T-helper 1 cell treated with Interleukin-12 subunit alpha and Interleukin-12 subunit beta and Interleukin-4 antibody, amounts not matched to agents 30 μg/mL and 1 μg/mL, for 36 hours (primary cell): ENCODE data around the gene BMP2.

Experiments used
- H3K27ac Mint-ChIP-seq: one replicate; pipeline ENCODE4 v1.8.0; 2021; ENCODE audit warnings: mild to moderate bottlenecking, mixed read lengths
- H3K27me3 Mint-ChIP-seq: one replicate; pipeline ENCODE4 v1.8.0; 2021; ENCODE audit warnings: low read depth, mixed read lengths
- H3K36me3 Mint-ChIP-seq: one replicate; pipeline ENCODE4 v1.8.0; 2021; ENCODE audit warnings: low read depth, mixed read lengths
- H3K4me1 Mint-ChIP-seq: one replicate; pipeline ENCODE4 v1.8.0; 2021; ENCODE audit warnings: low read depth, mixed read lengths
- H3K4me3 Mint-ChIP-seq: one replicate; pipeline ENCODE4 v1.8.0; 2021; ENCODE audit warnings: mild to moderate bottlenecking, moderate library complexity, mixed read lengths
- H3K9me3 Mint-ChIP-seq: one replicate; pipeline ENCODE4 v1.8.0; 2021; ENCODE audit warnings: mixed read lengths

Gene BMP2

DNA sequence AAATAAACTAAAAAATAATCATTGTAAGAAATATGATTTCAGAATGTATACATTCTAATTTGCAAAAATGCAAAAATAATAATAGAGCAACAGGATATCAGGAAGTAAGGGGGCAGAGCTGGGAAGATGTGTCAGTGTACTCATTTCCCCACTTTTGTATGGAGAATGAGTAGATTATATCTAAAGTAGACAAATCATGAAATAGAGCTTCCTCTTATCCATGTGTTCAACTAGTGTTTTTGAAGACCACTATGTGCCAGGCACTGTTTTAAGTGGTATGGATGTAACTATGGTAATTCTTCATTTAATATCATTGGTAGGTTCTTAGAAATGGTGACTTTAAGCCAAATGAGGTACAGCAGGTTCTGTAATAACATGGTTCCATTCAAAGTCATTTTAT, 17.0 kb upstream of the BMP2 start:
- no peaks in the 10 kb centered on the region for H3K4me1 Mint-ChIP-seq
- H3K27ac Mint-ChIP-seq: no peak overlapping the region
- no peaks in the 10 kb centered on the region for H3K9me3 Mint-ChIP-seq
- no peaks in the 10 kb centered on the region for H3K27me3 Mint-ChIP-seq
- H3K4me3 Mint-ChIP-seq: no peak overlapping the region
- H3K36me3 Mint-ChIP-seq: no peaks in the 10 kb centered on the region

DNA sequence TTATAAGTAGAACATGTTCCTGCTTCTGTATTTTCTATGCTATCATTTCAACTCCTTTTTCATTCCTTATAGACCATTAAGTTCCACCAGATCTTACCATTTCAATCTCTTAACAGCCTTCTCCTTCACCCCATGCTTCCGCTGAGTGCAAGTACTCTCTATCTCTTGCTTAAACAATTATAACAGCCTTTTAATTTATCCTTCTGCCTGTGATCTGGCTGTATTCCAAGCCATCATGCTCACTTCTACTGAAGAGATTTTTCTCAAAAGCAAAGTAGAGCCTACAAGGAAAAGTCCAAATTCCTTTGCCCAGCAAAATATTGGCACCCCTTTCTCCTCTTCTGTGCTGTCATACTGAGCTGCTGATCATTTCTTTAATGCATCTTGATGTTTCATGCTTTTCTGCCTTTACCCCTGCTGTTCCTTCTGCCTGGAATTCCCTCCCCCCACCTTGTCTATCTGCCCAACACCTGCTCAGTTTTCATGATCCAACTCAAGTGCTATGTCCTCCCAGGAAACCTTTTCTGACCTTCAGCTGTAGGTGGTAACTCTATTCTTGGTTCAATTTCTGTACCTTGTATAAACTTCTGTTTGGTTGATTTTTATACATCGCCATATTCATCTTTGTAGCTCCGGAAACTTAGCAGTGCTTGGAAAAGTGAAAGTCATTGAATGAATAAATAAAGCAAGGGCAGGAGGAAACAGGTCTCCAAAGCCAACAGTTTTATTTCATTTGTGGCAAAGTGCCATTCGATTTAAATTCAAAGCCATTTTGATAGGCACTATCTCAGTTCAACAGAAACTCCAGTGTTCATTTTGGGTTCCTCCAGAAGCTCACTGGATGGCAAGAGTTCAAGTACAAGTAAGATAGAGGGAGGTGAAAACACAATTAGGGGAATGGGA, 10.5 kb upstream of the BMP2 start:
- H3K27ac Mint-ChIP-seq: no peak overlapping the region
- H3K4me1 Mint-ChIP-seq: no peaks in the 10 kb centered on the region
- no peaks in the 10 kb centered on the region for H3K27me3 Mint-ChIP-seq

DNA sequence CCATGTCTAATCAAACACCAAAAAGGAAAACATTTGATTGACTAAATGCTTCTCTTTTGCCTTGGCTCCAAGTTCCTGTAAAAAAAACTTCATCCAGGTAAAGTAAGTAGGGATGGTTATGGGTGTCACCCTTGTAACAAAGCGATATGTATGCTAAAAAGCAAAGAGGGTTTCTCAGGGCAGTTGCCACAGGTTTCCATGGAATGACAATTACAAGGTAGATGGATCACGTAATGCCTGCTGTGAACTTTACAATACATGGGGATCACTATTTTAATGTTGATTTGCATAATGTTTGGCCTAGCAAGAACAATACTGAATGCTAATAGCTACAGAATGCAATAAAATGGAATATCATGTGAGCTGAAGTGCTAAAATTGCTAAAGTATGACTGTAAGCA, 2.9 kb upstream of the BMP2 start:
- Mint-ChIP-seq H3K27ac (no peak overlapping the region), H3K36me3 (no peaks in the 10 kb centered on the region), H3K4me3 (no peak overlapping the region), H3K9me3 (no peaks in the 10 kb centered on the region), H3K4me1 (peaks cover 3% of the 10 kb centered on the region), H3K27me3 (peaks cover 28% of the 10 kb centered on the region)

More for the DNA sequence above, 10.5 kb upstream of the BMP2 start:
- Mint-ChIP-seq H3K9me3 (no peaks in the 10 kb centered on the region), H3K36me3 (no peaks in the 10 kb centered on the region), H3K4me3 (no peak overlapping the region)

DNA sequence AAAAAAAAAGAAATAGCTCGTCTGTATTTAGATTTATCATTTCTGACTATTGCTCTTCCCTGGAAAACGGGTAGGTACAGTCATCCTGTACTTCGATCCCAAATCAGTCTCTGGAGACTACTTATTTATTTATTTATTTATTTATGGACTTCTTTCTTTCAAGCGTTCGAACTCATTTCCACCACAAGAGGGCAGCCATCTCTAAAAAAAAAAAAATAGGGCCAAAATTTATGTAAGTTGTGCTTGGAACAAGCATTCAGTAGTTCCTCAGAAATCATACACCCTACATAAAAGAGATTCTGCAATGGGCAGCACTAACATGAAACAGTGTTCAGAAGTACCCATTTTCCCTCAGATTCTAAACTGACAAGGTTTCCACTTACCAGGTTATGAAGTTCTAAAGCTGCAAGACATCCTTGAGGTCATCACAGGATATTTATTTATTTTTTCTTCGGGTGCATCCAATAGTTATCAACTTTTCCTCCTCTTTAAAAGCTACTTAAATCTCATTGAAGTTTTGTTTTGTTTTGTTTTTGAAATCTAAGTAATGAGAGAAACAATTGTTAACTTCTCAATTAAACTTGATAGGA, 1.9 kb upstream of the BMP2 start:
- H3K4me3 Mint-ChIP-seq: no peak overlapping the region
- H3K4me1 Mint-ChIP-seq: peaks cover 3% of the 10 kb centered on the region
- H3K36me3 Mint-ChIP-seq: no peaks in the 10 kb centered on the region
- H3K27ac Mint-ChIP-seq: no peak overlapping the region
- peaks cover 33% of the 10 kb centered on the region for H3K27me3 Mint-ChIP-seq
- no peaks in the 10 kb centered on the region for H3K9me3 Mint-ChIP-seq

DNA sequence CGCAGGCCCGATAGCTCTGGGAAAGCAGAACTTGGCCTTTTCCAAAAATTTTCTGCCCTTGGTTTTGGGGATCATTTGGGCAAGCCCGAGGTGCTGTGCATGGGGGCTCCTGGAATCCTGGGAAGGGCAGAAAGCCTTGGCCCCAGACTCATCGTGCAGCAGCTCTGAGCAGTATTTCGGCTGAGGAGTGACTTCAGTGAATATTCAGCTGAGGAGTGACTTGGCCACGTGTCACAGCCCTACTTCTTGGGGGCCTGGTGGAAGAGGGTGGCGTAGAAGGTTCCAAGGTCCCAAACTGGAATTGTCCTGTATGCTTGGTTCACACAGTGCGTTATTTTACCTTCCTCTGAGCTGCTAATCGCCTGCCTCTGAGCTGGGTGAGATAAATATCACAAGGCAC, 1.1 kb upstream of the BMP2 start:
- Mint-ChIP-seq H3K4me1 (peaks cover 3% of the 10 kb centered on the region), H3K27ac (no peak overlapping the region), H3K36me3 (no peaks in the 10 kb centered on the region), H3K4me3 (no peak overlapping the region), H3K27me3 (peaks cover 42% of the 10 kb centered on the region), H3K9me3 (no peaks in the 10 kb centered on the region)

DNA sequence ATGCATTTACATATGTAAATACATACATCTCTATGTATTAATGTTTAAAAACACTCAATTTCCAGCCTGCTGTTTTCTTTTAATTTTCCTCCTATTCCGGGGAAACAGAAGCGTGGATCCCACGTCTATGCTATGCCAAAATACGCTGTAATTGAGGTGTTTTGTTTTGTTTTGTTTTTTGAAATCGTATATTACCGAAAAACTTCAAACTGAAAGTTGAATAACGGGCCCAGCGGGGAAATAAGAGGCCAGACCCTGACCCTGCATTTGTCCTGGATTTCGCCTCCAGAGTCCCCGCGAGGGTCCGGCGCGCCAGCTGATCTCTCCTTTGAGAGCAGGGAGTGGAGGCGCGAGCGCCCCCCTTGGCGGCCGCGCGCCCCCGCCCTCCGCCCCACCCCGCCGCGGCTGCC, 355 bp upstream of the BMP2 start:
- Mint-ChIP-seq H3K27ac (no peak overlapping the region), H3K36me3 (no peaks in the 10 kb centered on the region), H3K4me3 (peak overlapping the region; percentile 31), H3K27me3 (peaks cover 47% of the 10 kb centered on the region), H3K4me1 (peaks cover 3% of the 10 kb centered on the region), H3K9me3 (no peaks in the 10 kb centered on the region)

DNA sequence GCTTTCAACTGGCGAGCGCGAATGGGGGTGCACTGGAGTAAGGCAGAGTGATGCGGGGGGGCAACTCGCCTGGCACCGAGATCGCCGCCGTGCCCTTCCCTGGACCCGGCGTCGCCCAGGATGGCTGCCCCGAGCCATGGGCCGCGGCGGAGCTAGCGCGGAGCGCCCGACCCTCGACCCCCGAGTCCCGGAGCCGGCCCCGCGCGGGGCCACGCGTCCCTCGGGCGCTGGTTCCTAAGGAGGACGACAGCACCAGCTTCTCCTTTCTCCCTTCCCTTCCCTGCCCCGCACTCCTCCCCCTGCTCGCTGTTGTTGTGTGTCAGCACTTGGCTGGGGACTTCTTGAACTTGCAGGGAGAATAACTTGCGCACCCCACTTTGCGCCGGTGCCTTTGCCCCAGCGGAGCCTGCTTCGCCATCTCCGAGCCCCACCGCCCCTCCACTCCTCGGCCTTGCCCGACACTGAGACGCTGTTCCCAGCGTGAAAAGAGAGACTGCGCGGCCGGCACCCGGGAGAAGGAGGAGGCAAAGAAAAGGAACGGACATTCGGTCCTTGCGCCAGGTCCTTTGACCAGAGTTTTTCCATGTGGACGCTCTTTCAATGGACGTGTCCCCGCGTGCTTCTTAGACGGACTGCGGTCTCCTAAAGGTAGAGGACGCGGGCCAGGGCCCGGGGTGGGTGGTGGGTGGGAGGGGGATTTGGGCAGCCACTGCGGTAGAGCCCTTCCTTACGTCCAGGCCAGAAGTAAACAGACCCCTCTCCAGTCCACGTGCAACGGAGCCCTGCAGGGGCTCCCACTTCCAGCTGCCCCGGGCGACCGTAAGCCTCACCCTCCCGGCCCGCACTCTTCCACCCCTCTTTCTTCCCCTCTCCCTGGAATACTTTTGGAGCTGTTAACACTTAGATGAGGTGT, 998 bp downstream of the BMP2 start:
- no peaks in the 10 kb centered on the region for H3K36me3 Mint-ChIP-seq
- H3K27me3 Mint-ChIP-seq: peaks cover 50% of the 10 kb centered on the region
- no peak overlapping the region for H3K27ac Mint-ChIP-seq
- H3K4me1 Mint-ChIP-seq: peaks cover 3% of the 10 kb centered on the region
- no peak overlapping the region for H3K4me3 Mint-ChIP-seq
- no peaks in the 10 kb centered on the region for H3K9me3 Mint-ChIP-seq

DNA sequence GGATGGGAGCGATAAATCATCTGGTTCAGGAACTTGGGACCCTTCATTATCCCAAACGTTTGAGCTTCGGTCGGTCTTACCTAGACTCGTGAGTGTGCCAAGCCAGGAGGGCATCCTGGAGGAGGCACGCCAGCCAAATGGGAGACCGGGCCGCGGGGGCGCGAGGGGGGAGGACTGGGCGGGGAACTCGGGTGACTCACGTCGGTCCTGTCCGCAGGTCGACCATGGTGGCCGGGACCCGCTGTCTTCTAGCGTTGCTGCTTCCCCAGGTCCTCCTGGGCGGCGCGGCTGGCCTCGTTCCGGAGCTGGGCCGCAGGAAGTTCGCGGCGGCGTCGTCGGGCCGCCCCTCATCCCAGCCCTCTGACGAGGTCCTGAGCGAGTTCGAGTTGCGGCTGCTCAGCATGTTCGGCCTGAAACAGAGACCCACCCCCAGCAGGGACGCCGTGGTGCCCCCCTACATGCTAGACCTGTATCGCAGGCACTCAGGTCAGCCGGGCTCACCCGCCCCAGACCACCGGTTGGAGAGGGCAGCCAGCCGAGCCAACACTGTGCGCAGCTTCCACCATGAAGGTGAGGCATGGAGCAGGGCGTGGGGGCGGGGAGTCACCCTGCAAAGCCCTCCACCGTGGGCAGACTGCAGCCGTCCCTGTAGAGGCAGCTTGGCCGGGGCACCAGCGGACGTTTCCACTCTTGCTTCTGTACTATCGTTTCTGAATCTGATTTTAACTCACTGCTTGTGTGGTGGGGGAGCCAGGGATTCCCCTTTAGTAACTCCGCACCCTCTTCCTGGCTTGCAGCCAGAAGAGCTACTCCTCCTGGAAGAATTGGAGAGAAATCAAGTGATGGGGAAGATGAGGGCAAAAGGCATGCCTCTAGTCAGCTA, 2.7 kb downstream of the BMP2 start:
- peaks cover 47% of the 10 kb centered on the region for H3K27me3 Mint-ChIP-seq
- H3K27ac Mint-ChIP-seq: no peak overlapping the region
- H3K36me3 Mint-ChIP-seq: no peaks in the 10 kb centered on the region
- H3K4me3 Mint-ChIP-seq: no peak overlapping the region
- H3K9me3 Mint-ChIP-seq: no peaks in the 10 kb centered on the region
- H3K4me1 Mint-ChIP-seq: peaks cover 3% of the 10 kb centered on the region

DNA sequence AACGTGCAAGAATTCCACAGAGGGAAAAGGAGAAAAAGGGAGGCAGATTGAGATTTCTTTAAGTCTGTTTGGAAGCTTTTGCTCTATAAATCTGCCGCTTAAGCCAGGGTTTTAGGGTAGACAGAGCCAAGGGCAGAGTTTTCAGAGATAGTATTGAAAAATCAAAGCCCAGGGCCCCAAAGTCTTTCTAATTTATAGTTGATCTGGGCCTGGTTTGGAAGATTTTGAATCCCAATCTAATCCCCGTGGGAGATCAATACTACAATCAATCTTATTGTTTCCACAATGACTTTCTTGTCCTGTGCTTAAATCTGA, 3.3 kb downstream of the BMP2 start:
- no peaks in the 10 kb centered on the region for H3K9me3 Mint-ChIP-seq
- peaks cover 3% of the 10 kb centered on the region for H3K4me1 Mint-ChIP-seq
- no peaks in the 10 kb centered on the region for H3K36me3 Mint-ChIP-seq
- no peak overlapping the region for H3K27ac Mint-ChIP-seq
- no peak overlapping the region for H3K4me3 Mint-ChIP-seq
- peaks cover 47% of the 10 kb centered on the region for H3K27me3 Mint-ChIP-seq

DNA sequence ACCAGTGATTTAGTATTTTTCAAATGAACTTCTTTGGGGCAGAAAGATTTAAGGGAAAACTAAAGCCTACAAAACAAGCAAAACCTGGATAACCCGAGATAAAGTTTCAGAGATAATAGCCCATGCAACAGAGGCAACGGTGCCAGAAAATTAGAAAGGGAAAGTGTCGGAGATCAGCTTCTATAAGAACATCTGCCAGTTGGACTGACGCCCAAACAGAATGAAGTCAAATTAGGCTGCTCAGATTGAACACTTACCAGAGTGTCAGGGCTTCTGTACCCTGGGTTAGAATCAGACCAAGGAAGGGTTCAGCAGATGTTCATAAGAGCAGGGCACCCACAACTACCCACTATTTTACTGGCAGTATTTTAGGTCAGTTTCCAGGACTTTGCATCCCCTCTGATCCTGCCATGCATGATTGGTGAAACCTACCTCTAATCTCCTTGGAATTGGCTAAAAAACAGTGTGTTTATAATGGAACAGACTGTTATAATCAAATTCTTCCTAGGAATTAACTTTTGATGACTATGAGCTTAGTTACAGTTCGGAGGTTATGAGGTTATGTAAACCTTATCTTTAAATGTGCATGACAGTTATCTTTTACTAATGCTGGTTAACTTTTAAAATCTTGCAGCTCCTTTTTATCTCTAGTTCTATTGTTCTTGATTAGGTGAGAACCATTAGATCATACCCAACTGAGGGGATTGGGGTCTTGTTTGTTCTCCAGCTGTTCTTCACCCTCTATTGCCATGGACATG, 13.1 kb downstream of the BMP2 start:
- H3K27ac Mint-ChIP-seq: no peak overlapping the region
- no peaks in the 10 kb centered on the region for H3K27me3 Mint-ChIP-seq
- no peaks in the 10 kb centered on the region for H3K36me3 Mint-ChIP-seq
- H3K9me3 Mint-ChIP-seq: no peaks in the 10 kb centered on the region
- no peaks in the 10 kb centered on the region for H3K4me1 Mint-ChIP-seq
- no peak overlapping the region for H3K4me3 Mint-ChIP-seq

DNA sequence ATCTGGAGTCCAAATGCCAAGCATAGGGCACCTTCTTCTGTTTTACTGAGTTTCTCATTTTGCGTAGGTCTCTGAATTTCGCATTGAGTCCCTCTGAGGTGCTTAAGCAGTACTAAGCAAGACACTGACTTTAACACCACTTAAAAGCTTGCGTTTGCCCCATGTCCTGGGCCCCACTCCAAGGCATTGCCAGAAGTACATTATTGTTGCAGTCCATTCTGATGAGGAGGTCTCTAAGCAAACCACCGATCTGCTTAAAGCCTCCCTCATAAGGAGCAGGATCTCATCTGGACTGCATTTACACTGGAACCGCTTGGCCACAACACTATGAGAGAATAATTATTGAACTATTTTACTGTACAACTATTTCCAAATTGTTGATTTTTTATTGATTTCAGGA, 16.3 kb downstream of the BMP2 start:
- no peaks in the 10 kb centered on the region for H3K9me3 Mint-ChIP-seq
- no peaks in the 10 kb centered on the region for H3K27me3 Mint-ChIP-seq
- H3K36me3 Mint-ChIP-seq: no peaks in the 10 kb centered on the region
- no peak overlapping the region for H3K27ac Mint-ChIP-seq
- H3K4me3 Mint-ChIP-seq: no peak overlapping the region
- H3K4me1 Mint-ChIP-seq: no peaks in the 10 kb centered on the region

DNA sequence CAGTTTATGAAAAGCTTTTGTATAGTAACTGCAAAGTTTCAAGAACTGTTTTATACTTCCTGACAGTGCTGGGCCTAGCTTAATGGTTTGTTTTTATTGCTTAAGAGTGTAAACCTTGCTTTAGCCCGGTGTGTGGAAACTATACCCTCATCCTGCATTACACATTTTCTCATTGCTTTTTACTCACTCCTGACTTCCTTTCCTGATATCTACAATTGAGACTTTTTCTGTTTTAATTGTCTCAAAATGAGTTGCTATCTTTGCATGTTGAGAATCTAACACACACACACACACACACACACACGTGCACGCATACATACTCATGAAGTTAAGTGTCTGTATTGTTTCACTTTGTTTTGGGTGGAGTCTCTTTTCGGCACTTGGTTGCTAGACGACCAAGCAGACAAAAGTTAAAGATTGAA, 16.7 kb downstream of the BMP2 start:
- Mint-ChIP-seq H3K27me3 (no peaks in the 10 kb centered on the region), H3K4me1 (no peaks in the 10 kb centered on the region), H3K9me3 (no peaks in the 10 kb centered on the region), H3K4me3 (no peak overlapping the region), H3K36me3 (no peaks in the 10 kb centered on the region), H3K27ac (no peak overlapping the region)

DNA sequence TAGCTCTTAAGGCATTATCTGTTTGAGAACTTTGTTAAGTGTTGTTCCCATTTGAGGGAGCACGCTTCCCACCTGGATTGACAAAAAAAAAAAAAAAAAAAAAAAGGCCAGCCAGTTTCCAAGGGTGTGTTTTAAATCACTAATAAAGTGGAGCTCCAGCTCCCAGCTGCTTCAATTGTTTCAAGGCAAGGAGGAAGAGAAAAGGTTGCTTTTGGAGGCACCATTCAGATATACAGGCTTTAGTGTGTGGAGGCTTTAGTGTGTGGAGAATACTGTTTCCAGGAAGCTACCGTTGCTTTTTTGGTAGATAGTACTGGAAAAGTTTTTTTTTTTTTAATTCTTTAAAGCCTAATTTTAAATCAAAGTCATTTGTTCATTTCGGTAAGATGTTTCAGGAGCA, 17.3 kb downstream of the BMP2 start:
- Mint-ChIP-seq H3K36me3 (no peaks in the 10 kb centered on the region), H3K4me1 (no peaks in the 10 kb centered on the region), H3K4me3 (no peak overlapping the region), H3K27ac (no peak overlapping the region), H3K27me3 (no peaks in the 10 kb centered on the region), H3K9me3 (no peaks in the 10 kb centered on the region)
